Astrocyte of the cerebellum (primary cell): ENCODE results near the gene SLC7A14.

Experiments
- DNase-seq: peaks from one replicate; pipeline ENCODE4 v3.0.0-alpha.2; 2011; ENCODE audit warnings: low read depth
- H3K4me3 ChIP-seq: 2 replicates; pipeline ENCODE4 v1.5.1; 2011; ENCODE audit warnings: mild to moderate bottlenecking, low read depth, low read length, moderate library complexity
- in situ Hi-C: cut with HindIII; loops from 2 replicates; pipeline ENCODE4 v1.10.0; 2017; ENCODE audit warnings: low sequenced_read_pairs
- TF ChIP-seq, protein P1 (sequence below): IDR thresholded peaks from 2 replicates; pipeline ENCODE4 v1.5.1; 2012; ENCODE audit warnings: low read length, low read depth, moderate library complexity, mild to moderate bottlenecking; ENCODE audit errors: missing control alignments

SLC7A14 gene

DNA sequence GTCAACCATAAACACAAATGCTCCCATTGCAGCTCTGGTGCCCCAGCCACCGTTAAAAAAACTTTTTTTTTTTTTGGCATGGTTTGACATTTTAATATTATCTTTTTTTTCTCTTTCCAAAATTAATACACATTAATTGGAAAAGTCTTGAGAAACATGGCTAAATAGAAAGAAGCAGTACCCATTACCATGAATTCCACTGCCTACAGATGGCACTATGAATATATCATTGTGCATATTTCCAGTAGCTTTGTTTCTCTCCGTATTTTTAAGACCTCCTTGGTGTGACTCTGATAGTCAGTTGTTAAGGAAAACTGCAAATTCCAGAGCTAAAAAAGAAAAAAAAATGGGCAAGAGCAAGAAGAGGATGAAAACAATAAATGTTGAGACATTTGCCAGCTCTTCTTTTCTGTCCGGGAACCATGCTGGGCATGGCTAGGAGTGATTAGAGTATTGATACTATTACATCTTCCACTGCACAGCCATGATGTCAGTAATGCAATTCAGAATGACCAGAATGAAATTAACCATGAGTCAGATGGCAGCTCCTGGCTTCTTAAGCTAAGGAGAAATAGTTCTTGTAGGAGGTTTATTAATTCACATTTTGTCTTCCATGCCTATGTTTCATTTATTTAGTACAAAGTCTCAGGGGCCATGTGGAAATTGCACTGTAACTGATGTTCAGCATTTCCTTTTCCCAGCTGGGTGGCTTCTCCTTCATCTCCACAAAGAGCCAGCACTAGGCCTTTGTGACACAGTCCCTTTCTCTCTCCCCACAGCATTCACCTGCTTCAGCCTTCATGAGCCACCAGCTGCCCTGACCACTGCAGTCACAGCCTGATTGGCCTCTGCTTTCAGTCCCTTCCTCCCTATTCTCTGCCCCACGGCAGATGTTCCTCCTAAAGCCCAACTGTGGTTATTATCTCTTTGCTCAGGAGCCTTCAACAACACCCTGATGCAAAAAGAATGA, 31.8 kb downstream of the SLC7A14 start:
- in situ Hi-C loops = no loop called here
- no peak for DNase-seq
- TF ChIP-seq, protein P1, sequence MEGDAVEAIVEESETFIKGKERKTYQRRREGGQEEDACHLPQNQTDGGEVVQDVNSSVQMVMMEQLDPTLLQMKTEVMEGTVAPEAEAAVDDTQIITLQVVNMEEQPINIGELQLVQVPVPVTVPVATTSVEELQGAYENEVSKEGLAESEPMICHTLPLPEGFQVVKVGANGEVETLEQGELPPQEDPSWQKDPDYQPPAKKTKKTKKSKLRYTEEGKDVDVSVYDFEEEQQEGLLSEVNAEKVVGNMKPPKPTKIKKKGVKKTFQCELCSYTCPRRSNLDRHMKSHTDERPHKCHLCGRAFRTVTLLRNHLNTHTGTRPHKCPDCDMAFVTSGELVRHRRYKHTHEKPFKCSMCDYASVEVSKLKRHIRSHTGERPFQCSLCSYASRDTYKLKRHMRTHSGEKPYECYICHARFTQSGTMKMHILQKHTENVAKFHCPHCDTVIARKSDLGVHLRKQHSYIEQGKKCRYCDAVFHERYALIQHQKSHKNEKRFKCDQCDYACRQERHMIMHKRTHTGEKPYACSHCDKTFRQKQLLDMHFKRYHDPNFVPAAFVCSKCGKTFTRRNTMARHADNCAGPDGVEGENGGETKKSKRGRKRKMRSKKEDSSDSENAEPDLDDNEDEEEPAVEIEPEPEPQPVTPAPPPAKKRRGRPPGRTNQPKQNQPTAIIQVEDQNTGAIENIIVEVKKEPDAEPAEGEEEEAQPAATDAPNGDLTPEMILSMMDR = no peak
- H3K4me3 ChIP-seq = no peak overlapping the region

DNA sequence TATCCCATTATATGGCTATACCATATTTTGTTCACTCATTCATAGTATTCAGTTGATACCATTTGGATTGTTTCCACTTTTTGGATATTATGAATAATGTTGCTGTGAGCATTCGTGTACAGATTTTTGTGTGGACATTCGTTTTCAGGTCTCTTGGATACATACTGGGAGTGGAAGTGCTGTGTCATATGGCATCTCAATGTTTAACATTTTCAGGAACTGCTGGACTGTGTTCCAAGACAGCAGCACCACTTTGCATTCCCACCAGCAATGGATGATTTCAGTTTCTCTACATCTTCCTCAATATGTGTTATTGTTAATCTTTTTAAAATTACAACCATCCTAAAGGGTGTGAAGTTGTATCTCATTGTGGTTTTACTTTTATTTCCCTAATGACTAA, 34.6 kb downstream of the SLC7A14 start:
- no peak for DNase-seq
- TF ChIP-seq, protein P1 = no peak
- H3K4me3 ChIP-seq = no peak overlapping the region
- in situ Hi-C loops = no loop called here

DNA sequence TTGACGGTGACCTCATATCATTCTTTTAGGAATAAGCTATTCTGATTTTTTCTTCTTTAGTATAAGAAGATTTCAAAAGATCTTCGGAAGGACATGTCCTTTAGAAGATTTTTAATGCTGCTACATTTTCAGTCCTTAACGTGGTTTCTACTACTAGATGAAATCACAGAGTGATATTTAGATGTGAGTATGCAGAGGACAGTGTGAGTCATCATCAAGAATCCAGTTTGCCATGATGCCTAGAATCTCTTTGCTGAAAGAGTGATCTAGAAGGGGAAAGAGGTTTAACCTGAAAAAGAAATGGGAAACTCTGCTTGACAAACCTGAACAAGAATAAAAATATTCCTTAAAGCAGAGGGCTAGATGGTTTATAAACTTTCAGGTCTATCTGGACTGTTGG, 43.2 kb downstream of the SLC7A14 start:
- H3K4me3 ChIP-seq = no peak overlapping the region
- TF ChIP-seq, protein P1 = no peak
- in situ Hi-C loops = no loop called here
- DNase-seq = no peak

DNA sequence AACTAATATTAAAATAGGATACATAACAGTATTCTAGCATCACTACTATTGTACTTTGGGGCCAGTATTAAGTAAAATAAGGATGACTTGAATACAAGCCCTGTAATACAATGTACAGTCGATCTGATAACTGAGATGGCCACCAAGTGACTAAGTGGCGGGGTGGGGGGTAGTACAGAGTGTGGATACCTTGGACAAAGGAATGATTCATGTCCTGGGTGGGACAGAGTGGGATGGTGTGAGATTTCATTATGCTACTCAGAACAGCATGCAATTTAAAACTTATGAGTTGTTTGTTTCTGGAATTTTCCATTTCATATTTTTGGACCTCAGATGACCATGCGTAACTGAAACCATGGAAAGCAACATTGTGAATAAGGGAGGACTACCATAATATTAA, 46.0 kb downstream of the SLC7A14 start:
- TF ChIP-seq, protein P1 = no peak
- H3K4me3 ChIP-seq = no peak overlapping the region
- no peak for DNase-seq
- in situ Hi-C loops = no loop called here

DNA sequence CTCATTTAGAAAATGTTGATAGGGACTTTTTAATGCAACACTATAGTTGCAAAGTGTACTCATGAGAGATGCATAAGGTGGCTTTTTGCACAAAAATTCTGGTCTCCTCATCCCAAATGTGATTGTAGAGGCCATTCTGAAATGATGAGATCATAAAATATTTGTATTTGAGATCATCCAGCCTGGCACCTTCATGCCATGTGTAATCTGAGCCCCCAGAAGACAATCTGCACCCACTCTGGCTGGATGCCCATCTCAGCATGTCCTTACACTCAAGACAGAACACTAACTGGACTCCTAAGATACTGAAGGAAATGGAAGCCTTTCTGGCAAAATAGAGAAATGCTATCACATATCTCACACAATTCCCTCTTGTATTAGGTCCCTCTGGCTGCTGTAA, 49.2 kb downstream of the SLC7A14 start:
- H3K4me3 ChIP-seq = no peak overlapping the region
- DNase-seq = no peak
- in situ Hi-C loops = no loop called here
- TF ChIP-seq, protein P1 = no peak

DNA sequence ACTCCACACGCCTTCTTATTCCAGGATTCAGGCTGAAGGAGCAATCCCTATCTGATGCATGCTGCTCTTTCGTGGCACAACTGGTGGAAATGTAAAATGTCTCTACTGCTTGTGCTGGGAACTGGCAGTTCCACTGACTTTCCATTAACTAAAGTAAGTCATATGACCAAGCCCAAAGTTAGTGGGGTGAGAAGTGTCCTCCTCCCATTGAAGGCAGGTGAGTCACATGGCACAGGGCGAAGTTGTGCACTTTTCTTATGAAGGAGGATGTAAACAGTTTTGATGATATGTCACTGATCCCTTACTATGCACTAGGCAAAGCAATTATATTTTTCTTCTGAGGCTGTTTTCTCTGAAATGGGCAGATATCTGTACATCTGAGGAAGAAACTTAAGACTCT, 51.6 kb downstream of the SLC7A14 start:
- in situ Hi-C loops = no loop called here
- no peak for DNase-seq
- TF ChIP-seq, protein P1 = no peak
- H3K4me3 ChIP-seq = no peak overlapping the region
